HG03064 (cell line): ENCODE data around the gene NHSL1.
"Not testable (repeated sequence)": the region's sequence is repeated elsewhere in the genome, so short reads cannot be mapped to it uniquely, and the experiment has no call there.

Experiments used
- ATAC-seq: cut with Tn5 transposase; IDR thresholded peaks from one replicate; pipeline ENCODE4 v1.9.1; 2021; ENCODE audit warnings: low read depth; ENCODE audit not compliant: unreplicated experiment

The NHSL1 gene

GRCh38 chr6:138431256-138432062, 67.8 kb downstream of the NHSL1 start:
- no peak for ATAC-seq

- ATAC-seq = no peak
Measured at GRCh38 chr6:138430361-138431145, 68.7 kb downstream of the NHSL1 start.

GRCh38 chr6:138429761-138430160, 69.5 kb downstream of the NHSL1 start:
- no peak for ATAC-seq

GRCh38 chr6:138428944-138429598, 70.2 kb downstream of the NHSL1 start:
- no peak for ATAC-seq

- ATAC-seq = no peak
Measured at GRCh38 chr6:138427701-138428100, 71.6 kb downstream of the NHSL1 start.

GRCh38 chr6:138426500-138427123, 72.7 kb downstream of the NHSL1 start:
- no peak for ATAC-seq

GRCh38 chr6:138425256-138425655, 74.0 kb downstream of the NHSL1 start:
- not testable (repeated sequence) for ATAC-seq

- no peak for ATAC-seq
Measured at GRCh38 chr6:138424004-138424904, 75.0 kb downstream of the NHSL1 start.

- no peak for ATAC-seq
Measured at GRCh38 chr6:138422861-138423260, 76.4 kb downstream of the NHSL1 start.

- no peak for ATAC-seq
Measured at GRCh38 chr6:138421608-138422007, 77.7 kb downstream of the NHSL1 start.

GRCh38 chr6:138421089-138421488, 78.2 kb downstream of the NHSL1 start:
- no peak for ATAC-seq

- no peak for ATAC-seq
Measured at GRCh38 chr6:138420356-138420755, 78.9 kb downstream of the NHSL1 start.

GRCh38 chr6:138419766-138420165, 79.5 kb downstream of the NHSL1 start:
- no peak for ATAC-seq

- no peak for ATAC-seq
Measured at GRCh38 chr6:138418118-138418742, 81.1 kb downstream of the NHSL1 start.

GRCh38 chr6:138417493-138418117, 81.7 kb downstream of the NHSL1 start:
- no peak for ATAC-seq

GRCh38 chr6:138416206-138416605, 83.1 kb downstream of the NHSL1 start:
- no peak for ATAC-seq

- ATAC-seq = no peak
Measured at GRCh38 chr6:138415125-138415524, 84.2 kb downstream of the NHSL1 start.

- ATAC-seq = no peak
Measured at GRCh38 chr6:138410972-138411880, 88.1 kb downstream of the NHSL1 start.
